Erythroblast (primary cell): ENCODE data around the gene ANKMY1.

Experiments
- GATA1 ChIP-seq: IDR thresholded peaks from 2 replicates; pipeline ENCODE4 v1.6.1; 2011; ENCODE audit warnings: low read depth, mild to moderate bottlenecking, control low read depth, low read length, moderate library complexity
- POLR2A ChIP-seq: IDR thresholded peaks from 2 replicates; pipeline ENCODE4 v1.6.1; 2011; ENCODE audit warnings: mild to moderate bottlenecking, low read length

DNA sequence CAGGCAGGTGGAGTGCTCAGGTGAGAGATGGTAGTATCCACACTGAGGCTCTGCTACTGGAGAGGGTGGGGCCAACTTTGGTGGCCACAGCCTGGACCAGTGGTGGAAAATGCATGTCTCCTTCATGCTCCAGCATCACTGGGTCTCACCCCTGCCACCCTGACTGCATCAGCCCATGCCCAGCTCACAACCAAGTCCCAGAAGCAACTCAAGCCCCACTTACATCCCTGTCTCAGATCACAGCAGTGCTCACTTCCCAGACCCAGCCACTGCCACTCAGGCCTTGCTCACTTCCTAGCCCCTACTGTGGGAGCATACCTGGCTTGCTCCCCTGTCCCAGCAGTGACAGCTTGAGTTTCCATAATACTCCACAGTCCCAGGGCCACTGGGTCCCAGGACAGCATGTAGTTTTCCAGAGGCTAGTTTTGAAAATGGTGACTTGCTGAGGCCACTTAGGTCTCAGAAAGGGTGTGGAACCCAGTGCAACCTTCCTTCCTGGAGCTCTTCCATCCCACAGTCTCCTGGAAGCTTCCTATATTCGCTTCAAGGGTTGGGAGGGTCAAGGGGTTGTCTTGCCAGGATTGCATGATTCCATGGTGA lies 63.5 kb downstream of the ANKMY1 start:
- TF ChIP-seq POLR2A (no peak), GATA1 (no peak)
